ENCODE data around the gene CAAP1. TPM values are rescaled to one million over a fixed set of nuclear protein-coding genes. Genes with fewer than 3 reads are reported as not detected.
A peak's percentile ranks its signal among the peaks of the same experiment; 100 is the strongest.

Gene CAAP1
- total RNA-seq (2013; cell fraction: nucleolus; rRNA removed), result 42.1 and 52.4 TPM in 2 replicates
- total RNA-seq (2014; rRNA removed) (15.6 and 21.7 TPM in 2 replicates), total RNA-seq (2014; rRNA removed; fragmentation: Illumina TruSeq; extraction: Trizol) (21.1 and 21.8 TPM in 2 replicates), total RNA-seq (2021) (19.3 and 20.3 TPM in 2 replicates), polyA plus RNA-seq (2011; rRNA removed) (25.4 and 47.1 TPM in 2 replicates), polyA plus RNA-seq (2014; fragmentation: Illumina TruSeq; extraction: Trizol) (23.6 and 29.0 TPM in 2 replicates), polyA plus RNA-seq (2014; fragmentation: Nextera tagmentation; extraction: Ambion mirVana) (10 to 100 TPM; 11.0 to 11.9 TPM), polyA plus RNA-seq (2014; rRNA removed) (11.9 and 16.0 TPM in 2 replicates), polyA plus RNA-seq (2016; fragmentation: Nextera tagmentation; extraction: Ambion mirVana) (10 to 100 TPM; 25.0 to 27.5 TPM), polyA minus RNA-seq (2011; rRNA and poly(A)+ RNA removed) (5.7 and 7.8 TPM in 2 replicates), Bru-seq, nascent RNA (percentile 88 among the genes with signal in this experiment), BruChase-seq, experiment 1, labeled RNA remaining after a 6-hour chase (percentile 79 among the genes with signal in this experiment), BruChase-seq, experiment 2, labeled RNA remaining after a 2-hour chase (percentile 82 among the genes with signal in this experiment)
- polyA plus RNA-seq (2011; ENCODE audit: low read depth), result 6.5 TPM
- polyA plus RNA-seq (2011; cell fraction: cytosol; rRNA removed), result 10.8 and 20.8 TPM in 2 replicates
- 11.9 and 15.8 TPM in 2 replicates for polyA plus RNA-seq (2011; cell fraction: nucleus; rRNA removed)
- polyA plus RNA-seq (2012), result 11.8 and 11.9 TPM in 2 replicates
- 7.3 and 10.3 TPM in 2 replicates for polyA minus RNA-seq (2011; cell fraction: cytosol; rRNA and poly(A)+ RNA removed)
- 12.0 and 21.2 TPM in 2 replicates for polyA minus RNA-seq (2011; cell fraction: nucleus; rRNA and poly(A)+ RNA removed)
- long read RNA-seq, experiment 1, transcript CAAP1-201 (6 exons, 2,791 nt), result major isoform, 17 of 26 reads
- long read RNA-seq, experiment 1, partial matches to known transcripts, result 1 of 26 reads
- long read RNA-seq, experiment 1, other reads (novel, unspliced or antisense), result 4 of 26 reads
- long read RNA-seq, experiment 2, transcript CAAP1-206 (6 exons, 1,532 nt), result minor isoform, 10 of 66 reads
- long read RNA-seq, experiment 2, transcript CAAP1-201 (6 exons, 2,791 nt), result major isoform, 31 of 66 reads
- long read RNA-seq, experiment 2, partial matches to known transcripts, result 19 of 66 reads
- long read RNA-seq, experiment 2, other reads (novel, unspliced or antisense), result 6 of 66 reads

- intact Hi-C loops (cut with micrococcal nuclease; ENCODE audit: unreplicated experiment), result loop anchor here (2.0 kb wide), 1 partner anchor 54 kb away; the partner anchor contains the start of gene PLAA
- peaks cover 46% of the 10 kb centered on the region for H3K79me2 ChIP-seq (ENCODE audit: control insufficient read depth, insufficient read depth, low read length)
- DNase-seq (ENCODE audit: low read depth, low spot score) (peak; percentile 74), FAIRE-seq (peak; percentile 75), ATAC-seq (peak; percentile 93)
- H3K4me3 ChIP-seq, result peak within 1 kb of the TSS; percentile 93
- no peaks in the 10 kb centered on the region for H3K27me3 ChIP-seq (replicated peaks in 1 of 2; ENCODE audit: control insufficient read depth in 2 of 2, insufficient read depth in 2 of 2, low read length in 1 of 2)
- peak within 1 kb of the TSS; percentile 96 for H3K9ac ChIP-seq (ENCODE audit: control insufficient read depth, insufficient read depth, low read length)
- POLR2A ChIA-PET, result interaction anchor here (0.5 to 3.5 kb wide), 11 partner anchors 12 to 150 kb away, joined by 3 to 20 read pairs (median 4); partner anchors contain the start of genes IFT74 and PLAA
- CTCF ChIA-PET, result interaction anchor here (1.2 to 2.5 kb wide), 9 partner anchors 9 to 385 kb away, joined by 3 to 10 read pairs (median 4); partner anchors contain the start of gene IFT74
- peak within 1 kb of the TSS; percentile 78 for H3K4me2 ChIP-seq (ENCODE audit: control insufficient read depth, insufficient read depth)
- in situ Hi-C loops (cut with MboI), result no loop called here
- no peaks in the 10 kb centered on the region for H3K36me3 ChIP-seq (ENCODE audit: control insufficient read depth in 2 of 2, insufficient read depth in 2 of 2, low read length in 1 of 2)
- no TSS peak for BruUV-seq (replicated peaks)
- no peaks in the 10 kb centered on the region for H4K20me1 ChIP-seq (ENCODE audit: control insufficient read depth, insufficient read depth)
- WGBS (ENCODE audit: insufficient coverage, insufficient replicate concordance, low lambda C conversion rate, missing lambda C conversion rate), result under 1% methylated on average over 70 of the region's 70 CpGs
- H3K27ac ChIP-seq (ENCODE audit: control insufficient read depth, insufficient read depth), result peak within 1 kb of the TSS; percentile 97
- H3K4me1 ChIP-seq (ENCODE audit: control insufficient read depth, insufficient read depth, low read length), result no peaks in the 10 kb centered on the region
- no peaks in the 10 kb centered on the region; the same call in 2 of the 3 replicates for H3K9me3 ChIP-seq (replicated peaks; ENCODE audit: control insufficient read depth, insufficient read depth, low read length)
- RAD21 ChIA-PET (ENCODE audit: unreplicated experiment), result interaction anchor here (0.9 to 1.9 kb wide), 5 partner anchors 50 to 146 kb away, joined by 3 to 10 read pairs (median 3); partner anchors contain the start of gene IFT74
- peak within 1 kb of the TSS; percentile 97 for H2AFZ ChIP-seq (ENCODE audit: control insufficient read depth, low read depth, low read length)
- SMC1A ChIA-PET (ENCODE audit: uncharacterized antibody, unreplicated experiment), result interaction anchor here (0.8 to 2.4 kb wide), 12 partner anchors 10 to 175 kb away, joined by 3 to 7 read pairs (median 4); partner anchors contain the start of gene IFT74
- no peak for TF ChIP-seq JUNB (IDR thresholded peaks at IDR 0.05)
- TF ChIP-seq, protein P1, sequence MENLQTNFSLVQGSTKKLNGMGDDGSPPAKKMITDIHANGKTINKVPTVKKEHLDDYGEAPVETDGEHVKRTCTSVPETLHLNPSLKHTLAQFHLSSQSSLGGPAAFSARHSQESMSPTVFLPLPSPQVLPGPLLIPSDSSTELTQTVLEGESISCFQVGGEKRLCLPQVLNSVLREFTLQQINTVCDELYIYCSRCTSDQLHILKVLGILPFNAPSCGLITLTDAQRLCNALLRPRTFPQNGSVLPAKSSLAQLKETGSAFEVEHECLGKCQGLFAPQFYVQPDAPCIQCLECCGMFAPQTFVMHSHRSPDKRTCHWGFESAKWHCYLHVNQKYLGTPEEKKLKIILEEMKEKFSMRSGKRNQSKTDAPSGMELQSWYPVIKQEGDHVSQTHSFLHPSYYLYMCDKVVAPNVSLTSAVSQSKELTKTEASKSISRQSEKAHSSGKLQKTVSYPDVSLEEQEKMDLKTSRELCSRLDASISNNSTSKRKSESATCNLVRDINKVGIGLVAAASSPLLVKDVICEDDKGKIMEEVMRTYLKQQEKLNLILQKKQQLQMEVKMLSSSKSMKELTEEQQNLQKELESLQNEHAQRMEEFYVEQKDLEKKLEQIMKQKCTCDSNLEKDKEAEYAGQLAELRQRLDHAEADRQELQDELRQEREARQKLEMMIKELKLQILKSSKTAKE (IDR thresholded peaks at IDR 0.05; ENCODE audit: low read depth, poor library complexity, severe bottlenecking), result peak; percentile 74
- TF ChIP-seq CEBPZ (IDR thresholded peaks at IDR 0.05; ENCODE audit: low read depth, low read length), result no peak
- no peak for TF ChIP-seq ZNF274 (IDR thresholded peaks at IDR 0.05; ENCODE audit: insufficient read depth, insufficient read length)
- TF ChIP-seq ZNF207 (IDR thresholded peaks at IDR 0.05; ENCODE audit: borderline replicate concordance), result peak; percentile 75; the same call in 1 of the 2 replicates
- TF ChIP-seq CREB1 (IDR thresholded peaks at IDR 0.05; ENCODE audit: low read depth), result peak; percentile 99
- TF ChIP-seq SREBF1 (IDR thresholded peaks at IDR 0.05; ENCODE audit: low read length), result no peak
- no peak for TF ChIP-seq SUPT20H (IDR thresholded peaks at IDR 0.05; ENCODE audit: borderline replicate concordance, control insufficient read depth, low read depth, low read length)
- no peak for TF ChIP-seq RELA (IDR thresholded peaks at IDR 0.05; ENCODE audit: borderline replicate concordance, partially characterized antibody)
- peak; percentile 97 for TF ChIP-seq PML (IDR thresholded peaks at IDR 0.05; ENCODE audit: low read length)
- TF ChIP-seq CBX5 (IDR thresholded peaks at IDR 0.05; ENCODE audit: low read depth), result peak; percentile 73; the same call in 1 of the 2 replicates
- peak; percentile 18; the same call in 1 of the 2 replicates for TF ChIP-seq RCOR1 (conservative IDR thresholded peaks at IDR 0.05; ENCODE audit: low read depth, low read length)
Observed at GRCh38 chr9:26892251-26893029, at the start of gene CAAP1. TSS of gene CAAP1 (minus strand) at chr9:26892802. CDS start at chr9:26892715, 87 bp downstream.
